ENCODE results near the gene FGFRL1.

DNA sequence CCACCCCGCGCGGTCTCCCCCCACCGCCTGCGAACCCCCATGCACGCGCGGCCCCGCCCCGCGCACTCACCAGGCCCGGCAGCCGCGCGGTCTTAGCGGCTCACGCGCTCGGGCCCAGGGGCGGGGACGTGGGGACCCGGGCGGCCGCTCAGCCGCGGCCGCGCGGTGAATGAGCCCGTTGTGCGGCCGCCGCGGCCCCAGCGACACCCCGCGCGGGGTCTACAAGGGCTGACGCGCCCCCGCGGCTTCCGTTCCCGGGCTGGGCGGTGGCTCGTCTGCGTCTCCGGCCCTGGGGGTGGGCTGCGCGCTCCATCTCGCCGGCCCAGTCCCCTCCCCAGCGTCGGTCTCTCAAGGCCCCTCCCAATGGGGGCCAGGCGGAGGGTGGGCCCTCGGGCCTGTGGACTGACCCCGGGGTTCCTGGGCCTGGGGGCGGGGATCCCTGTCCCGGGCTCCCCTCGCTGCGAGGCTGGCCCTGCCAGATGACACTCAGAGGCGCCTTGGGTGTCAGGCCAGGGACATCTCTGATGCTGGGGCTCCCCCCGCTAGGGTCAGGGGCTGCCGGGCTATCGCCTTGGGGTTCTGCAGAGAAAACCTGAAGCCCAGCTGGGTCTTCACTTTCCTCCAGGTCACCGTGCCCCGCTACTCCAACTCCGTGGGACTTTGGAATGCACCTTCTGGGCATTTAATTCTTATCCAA lies 13.9 kb upstream of the FGFRL1 start:
- no peak for TF ChIP-seq ZNF274 (IDR thresholded peaks at IDR 0.05; ENCODE audit: low read depth, low read length)
- TF ChIP-seq YY1 (IDR thresholded peaks at IDR 0.05; ENCODE audit: insufficient read depth, insufficient read length): no peak
- TF ChIP-seq SUZ12 (IDR thresholded peaks at IDR 0.05; ENCODE audit: extremely low read depth, insufficient read depth, insufficient read length): no peak
